ENCODE results near the gene INHA. TPM values are rescaled to one million over a fixed set of nuclear protein-coding genes. Genes with fewer than 3 reads are reported as not detected.

The INHA gene
- total RNA-seq, 6 experiments from 2014 or later: not detected

DNA sequence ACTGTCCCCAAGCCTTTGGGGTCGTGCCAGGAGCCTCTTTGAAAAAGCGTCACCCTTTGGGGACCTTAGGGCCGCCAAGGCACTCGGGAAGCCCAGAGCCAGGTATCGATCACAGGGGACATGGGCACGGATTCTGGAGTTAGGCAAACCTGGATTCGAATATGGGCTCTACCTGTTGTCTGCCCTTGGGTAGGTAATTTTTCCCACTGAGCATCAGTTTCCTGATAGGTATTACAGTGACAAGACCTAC lies 19.0 kb upstream of the INHA start:
- no peak for DNase-seq
- no peaks in the 10 kb centered on the region for H3K9me3 ChIP-seq
- no peaks in the 10 kb centered on the region for H3K27me3 ChIP-seq
- 33% methylated on average over 4 of the region's 7 CpGs for WGBS (ENCODE audit: insufficient coverage, low coverage, low lambda C conversion rate, missing lambda C conversion rate)
- no peak overlapping the region for H3K27ac ChIP-seq
- no peak for ATAC-seq
- H3K36me3 ChIP-seq: no peaks in the 10 kb centered on the region
- peaks cover 0 to 10% (median 0%) of the 10 kb centered on the region in 4 donors for H3K4me1 ChIP-seq
- TF ChIP-seq CTCF (IDR thresholded peaks at IDR 0.05): no peak
- no peak for TF ChIP-seq POLR2A (IDR thresholded peaks at IDR 0.05)
- intact Hi-C loops (cut with DNase I): no loop called here
- H3K4me3 ChIP-seq: peak overlapping the region; percentile 52 to 65 (median 65)

DNA sequence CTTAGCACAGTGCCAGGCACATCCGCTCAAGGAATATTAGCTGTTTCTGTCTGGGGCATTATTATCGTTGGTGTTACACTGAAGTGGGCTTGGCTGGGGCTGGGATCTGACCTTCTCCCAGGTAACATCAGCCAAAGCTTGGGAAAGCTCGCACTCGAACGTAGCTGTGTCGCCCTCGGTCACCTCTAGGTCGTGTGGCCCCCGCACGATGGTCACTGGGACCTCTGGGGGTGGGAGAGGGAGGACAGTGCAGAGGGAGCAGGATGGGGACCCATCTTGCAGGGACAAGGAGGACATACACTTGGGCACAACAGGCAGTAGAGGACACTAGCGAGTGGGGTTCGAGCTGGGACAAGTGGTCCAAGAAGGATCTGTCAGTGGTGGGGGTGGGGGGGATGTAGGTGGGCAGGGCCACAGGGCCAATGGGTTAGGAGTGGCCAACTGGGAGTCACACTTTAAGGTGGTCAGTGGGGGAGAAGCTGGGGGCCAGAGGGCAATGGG lies 18.6 kb upstream of the INHA start:
- Histone ChIP-seq H3K27ac (no peak overlapping the region), H3K4me1 (peaks cover 0 to 10% (median 0%) of the 10 kb centered on the region in 4 donors), H3K4me3 (no peak overlapping the region), H3K9me3 (no peaks in the 10 kb centered on the region), H3K36me3 (no peaks in the 10 kb centered on the region), H3K27me3 (no peaks in the 10 kb centered on the region)
- WGBS (ENCODE audit: insufficient coverage, low coverage, low lambda C conversion rate, missing lambda C conversion rate): 83% methylated on average over 9 of the region's 12 CpGs
- intact Hi-C loops (cut with DNase I): no loop called here
- ATAC-seq (no peak), DNase-seq (no peak)
- TF ChIP-seq CTCF (IDR thresholded peaks at IDR 0.05) (no peak), POLR2A (IDR thresholded peaks at IDR 0.05) (no peak)

DNA sequence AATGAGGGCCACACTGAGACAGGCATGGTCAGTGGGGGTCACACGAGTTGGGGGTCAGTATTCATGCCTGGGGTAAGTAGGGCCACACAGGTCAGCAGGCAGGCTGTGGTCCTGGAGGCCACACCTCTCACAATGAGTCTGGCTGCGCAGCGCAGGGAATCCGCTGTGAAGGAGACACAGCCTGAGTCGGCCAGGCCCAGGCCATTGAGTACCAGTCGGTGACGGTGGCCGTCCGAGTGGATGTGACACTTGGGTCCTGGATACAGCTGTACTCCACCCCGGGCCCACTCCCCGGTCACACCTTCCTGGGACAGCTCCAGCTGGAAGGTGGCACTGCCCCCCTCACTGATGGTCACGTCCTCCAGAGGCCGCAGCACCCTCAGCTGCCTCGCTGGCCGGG lies 17.8 kb upstream of the INHA start:
- DNase-seq (no peak), ATAC-seq (no peak)
- H3K36me3 ChIP-seq: no peaks in the 10 kb centered on the region
- intact Hi-C loops (cut with DNase I): no loop called here
- H3K27ac ChIP-seq: no peak overlapping the region
- H3K4me3 ChIP-seq: no peak overlapping the region
- H3K4me1 ChIP-seq: peaks cover 0 to 10% (median 0%) of the 10 kb centered on the region in 4 donors
- no peak for TF ChIP-seq POLR2A (IDR thresholded peaks at IDR 0.05)
- TF ChIP-seq CTCF (IDR thresholded peaks at IDR 0.05): no peak
- 90% methylated on average over 2 of the region's 15 CpGs for WGBS (ENCODE audit: insufficient coverage, low coverage, low lambda C conversion rate, missing lambda C conversion rate)
- H3K27me3 ChIP-seq: no peaks in the 10 kb centered on the region
- H3K9me3 ChIP-seq: no peaks in the 10 kb centered on the region

DNA sequence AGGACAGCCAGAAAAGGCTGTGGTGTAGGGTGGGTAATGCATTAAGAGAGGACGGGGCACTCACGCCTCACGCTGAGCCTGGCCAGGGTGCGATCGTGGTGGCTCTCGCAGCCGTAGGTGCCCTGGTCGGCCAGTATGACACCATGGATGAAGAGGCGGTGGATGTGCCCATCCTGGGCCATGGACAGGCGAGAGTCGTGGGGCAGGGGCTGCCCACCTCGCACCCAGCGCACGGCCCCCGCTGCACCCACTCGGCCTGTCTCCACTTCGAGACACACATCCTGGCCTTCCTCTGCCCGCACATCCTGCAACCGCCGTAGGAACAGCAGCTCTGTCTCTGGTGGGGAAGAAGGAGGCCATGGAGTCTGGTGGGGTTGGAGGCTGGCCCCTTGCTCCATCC lies 16.2 kb upstream of the INHA start:
- H3K4me3 ChIP-seq: no peak overlapping the region
- peaks cover 0 to 10% (median 0%) of the 10 kb centered on the region in 4 donors for H3K4me1 ChIP-seq
- H3K36me3 ChIP-seq: no peaks in the 10 kb centered on the region
- H3K27ac ChIP-seq: no peak overlapping the region
- ATAC-seq (no peak), DNase-seq (no peak)
- intact Hi-C loops (cut with DNase I): no loop called here
- no CpG with 5 or more reads among the region's 20 CpGs for WGBS (ENCODE audit: insufficient coverage, low coverage, low lambda C conversion rate, missing lambda C conversion rate)
- no peaks in the 10 kb centered on the region for H3K9me3 ChIP-seq
- H3K27me3 ChIP-seq: no peaks in the 10 kb centered on the region
- TF ChIP-seq POLR2A (IDR thresholded peaks at IDR 0.05) (no peak), CTCF (IDR thresholded peaks at IDR 0.05) (no peak)

GRCh38 chr2:219556413-219556812 lies 15.7 kb upstream of the INHA start:
- Histone ChIP-seq H3K4me3 (no peak overlapping the region), H3K27me3 (no peaks in the 10 kb centered on the region), H3K27ac (no peak overlapping the region), H3K4me1 (peaks cover 0 to 10% (median 0%) of the 10 kb centered on the region in 4 donors), H3K9me3 (no peaks in the 10 kb centered on the region), H3K36me3 (no peaks in the 10 kb centered on the region)
- WGBS (ENCODE audit: insufficient coverage, low coverage, low lambda C conversion rate, missing lambda C conversion rate): no CpG with 5 or more reads among the region's 19 CpGs
- ATAC-seq (no peak), DNase-seq (no peak)
- no peak for TF ChIP-seq POLR2A (IDR thresholded peaks at IDR 0.05)
- no peak for TF ChIP-seq CTCF (IDR thresholded peaks at IDR 0.05)
- intact Hi-C loops (cut with DNase I): no loop called here

Measured in right lobe of liver (tissue), 6 donors.